ENCODE data around the gene FLRT2.

GRCh38 chr14:85554106-85554505 lies 24.2 kb downstream of the FLRT2 start:
- no peak for TF ChIP-seq EZH2 (IDR thresholded peaks at IDR 0.05; ENCODE audit: insufficient read depth, poor library complexity, severe bottlenecking)
- TF ChIP-seq EZH2phosphoT487 (IDR thresholded peaks at IDR 0.05; ENCODE audit: insufficient read depth, low read depth), result no peak
